ENCODE data around the gene KCNIP3.
"Not testable (repeated sequence)": the region's sequence is repeated elsewhere in the genome, so short reads cannot be mapped to it uniquely, and the experiment has no call there.

Gene KCNIP3

DNA sequence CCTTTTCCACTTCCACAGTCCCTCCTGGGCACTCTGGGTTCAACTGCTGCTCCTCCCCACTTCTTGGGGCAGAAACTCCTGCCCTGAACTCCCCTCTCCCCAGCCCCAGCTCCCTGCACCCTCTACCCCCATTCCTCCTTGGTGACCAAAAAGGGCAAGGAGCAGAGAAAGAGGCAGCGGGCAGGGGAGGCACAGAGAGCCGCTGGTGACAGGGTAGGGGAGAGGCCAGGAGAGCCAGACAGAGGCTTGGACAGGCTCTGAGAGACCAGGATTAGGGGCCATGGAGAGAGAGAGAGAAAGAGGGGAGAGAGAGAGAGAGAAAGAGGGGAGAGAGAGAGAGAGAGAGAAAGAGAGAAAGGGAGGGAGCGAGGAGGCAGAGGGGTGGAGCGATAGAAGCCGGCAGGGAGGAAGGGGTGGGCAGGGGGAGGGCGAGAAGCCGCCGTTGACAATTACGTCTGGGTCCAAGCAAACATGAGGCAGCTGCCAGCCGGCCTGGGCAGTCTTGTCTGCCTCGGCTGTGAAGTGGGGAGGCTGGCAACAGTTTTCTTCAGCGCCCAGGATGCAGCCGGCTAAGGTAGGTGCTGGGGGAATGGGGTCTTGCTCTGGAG, at the start of gene KCNIP3:
KCNIP3 (plus strand) TSS at position 468 of the 608 bp plus-strand sequence; CDS start at position 560, 92 bp downstream.
- no peak for DNase-seq

GRCh38 chr2:95258271-95258670, 38.9 kb upstream of the KCNIP3 start:
- no peak for DNase-seq

DNA sequence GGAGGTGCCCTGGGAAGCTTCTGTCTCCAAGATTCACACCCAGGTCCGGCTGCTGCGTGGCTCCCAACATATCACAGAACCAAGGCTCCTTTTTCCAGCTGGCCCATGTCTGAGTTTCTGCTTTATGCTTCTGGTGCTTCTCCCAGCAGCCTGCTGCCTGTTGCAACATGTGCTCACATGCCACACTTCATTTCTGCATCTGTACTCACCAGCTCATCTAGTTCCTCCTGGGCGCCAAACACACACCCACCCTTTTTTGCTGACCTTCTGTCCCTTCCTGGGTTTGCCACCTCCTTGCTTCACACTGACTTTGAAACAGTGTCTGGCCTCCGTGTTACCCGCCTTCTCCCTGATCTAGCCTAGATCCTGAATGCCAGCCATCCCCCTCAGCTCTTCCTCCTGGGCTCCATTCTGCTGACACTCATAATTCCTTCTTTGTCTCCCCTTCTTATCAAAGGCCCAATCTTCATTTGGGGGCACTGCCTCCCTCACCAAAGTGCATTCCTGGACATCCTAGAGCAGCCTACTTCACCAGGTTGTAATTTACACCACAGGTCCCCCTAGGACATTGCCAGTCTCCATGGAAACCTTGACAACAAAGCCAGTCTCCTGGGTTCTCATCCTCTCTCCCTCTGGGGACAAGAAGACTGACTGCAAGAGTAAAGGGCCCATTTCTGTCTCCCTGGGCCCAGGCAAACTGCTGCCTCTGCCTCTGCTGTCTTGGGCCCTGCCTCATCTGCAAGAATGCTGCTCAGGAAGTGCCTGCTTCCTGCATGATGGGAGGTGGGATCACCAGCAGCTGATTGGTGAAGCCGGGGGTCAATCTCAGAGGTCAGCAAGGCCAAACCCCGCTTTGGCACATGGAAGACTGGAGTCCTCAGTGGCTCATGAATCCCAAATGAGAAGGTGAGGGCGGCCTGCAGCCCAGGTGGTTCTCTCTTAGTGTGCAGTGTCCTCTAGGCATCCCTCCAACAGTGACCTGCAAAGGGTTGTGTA, 36.8 kb upstream of the KCNIP3 start:
- no peak for DNase-seq

DNA sequence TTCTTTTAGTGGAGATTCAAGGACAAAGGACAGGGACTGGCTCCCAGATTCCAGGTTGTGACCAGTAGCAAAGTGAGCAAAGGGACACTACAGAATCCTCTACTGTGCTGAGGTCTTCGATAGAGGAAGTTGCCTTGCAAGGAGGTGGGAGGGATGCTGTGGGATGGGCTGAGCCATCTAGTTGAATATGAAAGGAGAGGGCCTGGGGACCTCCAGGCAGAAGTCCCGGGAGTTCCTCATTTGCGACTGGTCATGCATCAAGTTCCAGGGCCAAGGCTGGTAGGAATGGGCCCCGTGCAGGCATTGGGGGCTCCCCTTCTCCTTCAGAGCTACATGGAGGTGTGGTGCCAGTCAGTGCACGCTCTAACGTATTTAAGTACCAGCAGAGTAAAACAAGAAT, 35.5 kb upstream of the KCNIP3 start:
- DNase-seq = no peak

- DNase-seq = no peak
Measured at GRCh38 chr2:95262896-95263542, 34.1 kb upstream of the KCNIP3 start.

DNA sequence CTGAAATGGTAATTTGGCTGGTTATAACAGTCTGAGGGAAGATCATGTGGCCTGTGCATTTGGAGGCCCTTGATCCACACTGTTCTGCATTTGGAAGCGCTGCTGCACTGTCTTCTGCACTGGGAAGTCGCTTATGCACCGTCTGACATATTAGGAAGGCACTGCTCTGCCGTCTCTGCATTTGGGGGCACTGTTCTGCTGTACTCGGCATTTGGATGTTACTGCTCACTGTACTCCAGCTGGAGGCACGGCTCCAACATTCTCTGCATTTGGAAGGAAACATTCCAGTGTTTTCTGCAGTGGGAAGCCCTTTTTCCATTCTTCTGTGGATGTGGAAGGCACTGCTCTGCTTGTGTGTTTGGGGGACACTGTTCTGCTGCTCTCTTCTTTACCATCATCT, 32.5 kb upstream of the KCNIP3 start:
- no peak for DNase-seq

DNA sequence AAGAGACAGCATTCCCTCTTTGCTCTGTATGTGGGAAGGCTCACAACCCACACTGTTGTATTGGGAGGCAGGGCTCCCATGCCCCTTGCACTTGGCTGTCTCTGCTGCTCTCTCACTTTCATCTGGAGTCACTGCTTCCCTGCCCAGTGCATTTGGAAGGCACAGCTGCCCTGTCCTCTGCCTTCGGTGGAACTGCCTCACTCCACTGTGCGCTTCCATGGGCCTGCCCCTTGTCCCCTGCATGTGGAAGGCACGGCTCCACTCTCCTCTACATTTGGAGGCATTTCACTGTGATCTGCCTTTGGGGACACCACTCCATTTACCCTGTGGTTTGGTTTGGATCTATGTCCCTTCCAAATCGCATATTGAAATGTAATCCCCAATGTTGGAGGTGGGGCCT, 32.0 kb upstream of the KCNIP3 start:
- DNase-seq = no peak

DNA sequence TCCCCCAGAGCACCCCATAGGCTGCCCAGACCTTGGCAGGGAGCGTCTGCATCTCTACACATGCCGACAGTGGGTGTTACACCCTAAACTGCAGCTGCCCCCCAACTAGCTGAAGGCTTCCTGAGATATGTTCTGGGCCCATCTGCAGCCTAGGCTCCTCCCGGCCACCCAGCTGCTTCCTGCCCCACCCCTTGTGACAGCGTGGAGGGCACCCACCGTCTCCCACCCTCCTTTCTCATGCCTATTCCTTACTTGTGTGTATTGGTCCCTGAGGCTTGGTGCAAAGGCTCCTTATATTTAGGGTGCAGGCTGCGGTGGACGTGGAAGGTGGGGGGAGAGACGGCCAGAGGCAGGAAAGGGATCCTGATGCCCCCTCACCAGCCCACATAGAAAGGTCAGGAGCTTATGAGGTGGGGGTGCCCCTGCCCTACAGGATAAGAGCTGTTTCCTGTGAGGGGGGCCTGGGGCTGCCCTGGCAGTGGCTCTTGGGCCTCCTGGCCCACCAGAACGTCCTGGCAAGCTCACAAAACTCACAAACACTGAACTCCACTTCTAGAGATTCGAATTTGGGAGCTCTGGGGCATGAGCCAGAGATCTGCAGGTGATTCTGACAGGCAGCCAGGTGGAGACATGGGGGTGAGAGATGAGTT, 30.2 kb upstream of the KCNIP3 start:
- DNase-seq = no peak

- DNase-seq = no peak
Measured at GRCh38 chr2:95267458-95268210, 29.5 kb upstream of the KCNIP3 start.

- DNase-seq = no peak
Measured at GRCh38 chr2:95268211-95269035, 28.7 kb upstream of the KCNIP3 start.

DNA sequence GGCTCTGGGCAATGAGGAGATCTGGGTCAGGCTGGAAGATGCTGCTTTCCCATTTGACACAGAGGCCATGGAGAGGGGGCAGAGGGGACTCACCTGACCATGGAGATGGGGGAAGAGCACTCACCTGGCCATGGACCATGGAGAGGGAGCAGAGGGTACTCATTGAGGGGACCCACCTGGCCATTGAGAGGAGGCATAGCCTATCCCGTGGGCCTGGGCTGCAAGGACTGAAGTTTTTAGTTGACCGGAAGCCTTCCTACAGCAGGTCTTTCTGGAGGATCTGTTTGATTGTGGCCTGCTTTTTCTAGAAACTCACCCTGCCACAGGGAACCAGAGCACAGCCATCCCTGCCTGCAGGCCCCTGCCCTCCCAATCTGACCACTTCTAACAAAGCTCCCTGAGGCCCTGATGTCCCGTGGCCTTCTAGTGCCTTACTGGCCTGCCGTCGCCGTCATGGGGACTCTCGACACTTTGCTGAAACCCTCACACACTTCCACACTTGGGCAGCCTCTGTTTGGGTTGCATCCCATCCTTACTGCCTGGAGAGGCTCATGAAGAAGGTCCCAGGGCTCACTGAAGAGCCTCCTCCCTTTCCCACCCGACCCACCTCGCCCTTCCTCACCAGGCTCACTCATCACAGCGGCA, 28.0 kb upstream of the KCNIP3 start:
- DNase-seq = no peak

DNA sequence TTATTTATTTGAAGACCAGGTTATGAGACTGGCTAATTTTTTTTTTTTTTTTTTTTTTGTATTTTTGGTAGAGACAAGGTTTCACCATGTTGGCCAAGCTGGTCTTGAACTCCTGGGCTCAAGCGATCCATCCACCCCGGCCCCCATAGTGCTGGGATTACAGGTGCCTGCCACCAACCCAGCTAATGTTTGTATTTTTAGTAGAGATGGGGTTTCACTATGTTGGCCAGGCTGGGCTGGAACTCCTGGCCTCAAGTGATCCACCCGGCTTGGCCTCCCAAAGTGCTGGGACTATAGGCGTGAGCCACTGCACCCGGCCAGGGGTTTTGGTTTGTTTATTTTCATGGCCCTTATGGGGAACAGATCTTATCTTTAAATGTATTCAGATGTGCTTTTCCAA, 27.4 kb upstream of the KCNIP3 start:
- DNase-seq = not testable (repeated sequence)

DNA sequence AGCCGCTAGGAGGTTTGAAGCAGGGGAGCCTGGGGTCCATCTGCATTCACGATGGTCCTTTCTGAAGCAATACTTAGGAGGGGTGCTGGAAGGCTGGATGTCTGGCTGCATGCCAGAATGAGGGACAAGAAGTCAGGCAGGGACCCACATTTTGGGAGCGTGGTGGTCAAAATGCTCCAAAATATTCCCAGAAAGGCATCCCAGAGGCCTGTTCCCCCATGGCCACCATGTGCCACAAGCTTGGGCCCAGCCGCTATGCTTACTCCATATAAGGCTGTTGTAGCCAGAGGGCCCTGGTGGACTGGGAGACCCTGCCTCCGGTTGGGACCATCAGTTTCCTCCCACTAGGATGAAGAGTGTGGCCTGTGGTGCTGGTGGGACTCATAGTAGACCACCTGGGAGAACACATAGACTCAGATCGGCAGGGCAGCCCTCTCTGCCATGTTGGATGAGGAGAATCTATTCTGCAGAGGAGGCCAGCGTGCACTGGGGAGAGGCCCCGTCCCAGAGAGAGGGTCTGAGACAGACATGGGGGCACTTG, 26.5 kb upstream of the KCNIP3 start:
- no peak for DNase-seq

DNA sequence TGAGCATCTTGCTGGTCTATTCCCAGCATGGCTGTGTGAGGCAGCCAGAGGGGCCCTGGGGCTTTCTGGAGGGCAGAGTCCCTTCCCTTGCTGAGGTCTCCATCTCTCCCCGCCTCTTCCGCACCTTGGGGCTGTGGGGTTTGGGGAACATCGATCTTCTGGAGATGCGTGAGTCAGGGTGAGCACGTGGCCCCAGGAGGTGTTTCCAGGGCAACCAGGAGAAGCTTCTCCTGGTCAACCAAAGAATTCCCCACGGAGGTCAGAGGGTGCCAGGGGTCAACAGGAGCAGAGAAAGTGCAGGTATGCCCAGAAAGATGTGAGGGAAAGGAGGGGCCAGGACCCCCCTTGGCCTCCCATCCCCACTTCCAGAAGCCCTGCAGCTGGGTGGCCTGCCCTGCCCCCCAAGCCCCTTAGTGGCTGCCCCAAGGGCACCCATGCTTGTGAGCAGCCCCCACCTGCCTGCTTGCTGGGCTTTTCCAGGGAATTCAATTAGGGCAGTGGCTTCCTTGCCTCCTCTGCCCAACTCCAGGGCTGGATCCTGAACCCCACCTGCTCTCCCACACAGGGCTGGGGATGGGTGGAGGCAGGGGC, 25.7 kb upstream of the KCNIP3 start:
- no peak for DNase-seq

DNA sequence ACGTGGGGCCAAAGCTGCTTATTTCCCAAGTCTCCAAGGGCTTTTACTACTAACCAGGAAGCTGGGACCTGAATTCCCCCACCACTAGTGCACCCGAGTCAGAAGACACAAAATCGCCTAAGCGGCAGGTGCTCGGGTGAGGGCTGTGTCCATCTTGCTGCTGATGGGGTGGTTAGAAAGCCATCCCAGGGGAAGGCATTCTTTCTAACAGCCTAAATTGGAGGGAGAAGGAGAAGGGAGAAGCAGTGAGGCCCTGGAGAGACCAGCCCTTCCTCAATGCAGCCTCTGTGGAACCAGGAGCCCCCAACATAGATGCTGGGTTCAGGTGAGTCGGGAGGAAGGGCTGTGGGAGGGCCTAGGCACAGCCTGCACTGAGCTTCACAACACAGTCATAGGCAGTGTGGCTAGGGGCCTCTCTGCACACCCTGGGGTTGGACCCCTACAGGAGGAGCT, 24.8 kb upstream of the KCNIP3 start:
- DNase-seq = no peak

DNA sequence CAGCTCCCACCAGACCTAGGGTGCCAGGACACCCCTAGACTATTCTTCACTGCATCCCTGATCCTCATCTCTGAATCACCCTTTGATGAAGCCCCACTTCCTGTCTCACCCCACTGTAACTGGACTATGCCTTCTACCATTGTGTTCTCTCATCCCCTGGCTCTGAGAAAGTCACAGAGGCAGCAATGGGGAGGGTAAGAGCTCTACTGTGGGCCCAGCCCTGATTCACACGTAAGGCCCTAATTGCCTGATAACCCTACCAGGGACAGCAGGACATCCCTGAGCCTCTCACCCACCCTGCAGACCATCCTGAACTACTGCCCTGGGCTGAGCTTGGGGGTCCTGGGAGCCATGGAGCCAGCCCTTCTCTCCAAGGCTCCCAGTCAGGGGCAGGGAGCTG, 24.4 kb upstream of the KCNIP3 start:
- DNase-seq = no peak

DNA sequence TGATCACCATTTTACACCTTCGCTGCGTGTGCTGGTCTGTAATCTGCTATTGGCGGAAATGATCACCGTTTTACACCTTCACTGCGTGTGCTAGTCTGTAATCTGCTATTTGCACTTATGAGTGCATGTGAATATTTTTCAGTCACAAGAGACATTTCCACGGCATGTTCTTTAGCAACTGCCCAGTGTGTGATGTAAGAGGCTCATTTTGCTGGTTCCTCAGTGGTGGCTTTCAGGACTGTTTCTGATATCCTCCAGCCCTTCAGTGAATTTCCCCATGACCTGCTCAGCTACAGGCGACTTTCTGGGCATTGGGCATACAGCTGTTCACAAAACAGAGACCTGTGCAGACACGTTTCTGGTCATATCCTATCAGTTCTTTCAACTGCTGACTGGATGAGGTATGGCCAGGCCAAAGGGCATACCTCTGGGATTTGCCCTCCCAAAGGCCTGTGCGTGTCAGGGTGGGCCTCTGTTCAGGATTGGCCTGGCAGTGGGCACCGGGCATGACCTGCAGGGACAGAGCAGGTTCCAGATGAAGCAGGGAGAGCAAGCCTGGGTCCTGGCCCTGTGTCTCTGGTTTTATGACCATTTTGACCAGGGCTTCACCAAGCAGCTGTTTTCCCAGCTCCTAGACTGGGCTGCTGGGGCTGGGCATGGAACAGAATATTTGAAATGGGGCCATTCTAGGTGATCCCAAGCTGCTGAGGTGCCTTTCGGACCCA, 23.4 kb upstream of the KCNIP3 start:
- no peak for DNase-seq

DNA sequence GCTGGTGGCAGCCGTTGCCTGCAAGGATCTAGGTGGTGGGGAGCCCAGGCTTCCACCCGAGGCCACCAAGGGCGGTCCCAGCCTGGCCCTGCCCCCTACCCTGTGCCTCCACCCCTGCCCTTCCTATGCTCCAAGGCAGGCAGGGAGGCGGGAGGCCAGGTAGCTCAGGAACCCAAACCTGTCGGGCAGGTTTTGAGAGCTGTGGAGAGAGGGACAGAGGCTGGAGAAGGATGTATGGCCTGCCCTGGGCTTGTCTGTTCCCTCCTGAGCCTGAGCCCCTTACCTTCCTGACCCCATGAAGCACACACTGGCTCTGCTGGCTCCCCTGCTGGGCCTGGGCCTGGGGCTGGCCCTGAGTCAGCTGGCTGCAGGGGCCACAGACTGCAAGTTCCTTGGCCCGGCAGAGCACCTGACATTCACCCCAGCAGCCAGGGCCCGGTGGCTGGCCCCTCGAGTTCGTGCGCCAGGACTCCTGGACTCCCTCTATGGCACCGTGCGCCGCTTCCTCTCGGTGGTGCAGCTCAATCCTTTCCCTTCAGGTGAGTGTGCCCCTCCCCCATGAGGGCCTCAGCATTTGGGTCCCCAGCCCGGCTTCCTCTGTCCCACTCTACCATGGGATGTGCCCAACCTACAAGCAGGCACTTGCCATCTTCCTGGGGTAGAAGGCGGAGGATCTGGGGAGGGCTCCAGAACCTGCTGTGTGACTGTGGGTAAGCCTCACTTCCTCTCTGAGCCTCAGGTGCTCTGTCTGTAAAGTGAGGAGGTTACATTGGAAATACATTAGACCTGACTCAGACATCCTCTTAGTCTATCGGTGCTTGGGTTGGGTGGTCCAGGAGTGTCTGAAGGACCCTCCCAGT, 22.6 kb upstream of the KCNIP3 start, which contains the start of gene PROM2:
PROM2 (plus strand) TSS at position 159 of the 860 bp plus-strand sequence; CDS start at position 296, 137 bp downstream.
- no peak for DNase-seq
